T-helper 17 cell (primary cell): ENCODE data around the gene TMEM108. TPM values are rescaled to one million over a fixed set of nuclear protein-coding genes. Genes with fewer than 3 reads are reported as not detected.

Experiments used
- ATAC-seq: fragments of 150-1000 bp; cut with Tn5 transposase; 2 replicates; pipeline ENCODE4 v1.10.0; 2021; ENCODE audit warnings: mild to moderate bottlenecking, moderate library complexity
- DNase-seq, 3 donors: peaks; one replicate each; pipeline versions ENCODE4 v3.0.0 to v3.0.0-alpha.2; 2020 to 2021
- H3K9me3 ChIP-seq: one replicate; pipeline ENCODE4 v1.7.0; 2013; ENCODE audit warnings: low read length, mild to moderate bottlenecking; ENCODE audit not compliant: control insufficient read depth, poor library complexity, severe bottlenecking
- H3K27ac Mint-ChIP-seq: one replicate; pipeline ENCODE4 v1.8.0; 2022; ENCODE audit warnings: mild to moderate bottlenecking, moderate library complexity, mixed read lengths
- H3K27me3 Mint-ChIP-seq: one replicate; pipeline ENCODE4 v1.8.0; 2022; ENCODE audit warnings: mixed read lengths
- H3K36me3 Mint-ChIP-seq: one replicate; pipeline ENCODE4 v1.8.0; 2022; ENCODE audit warnings: low read depth, mixed read lengths
- H3K4me1 Mint-ChIP-seq: one replicate; pipeline ENCODE4 v1.8.0; 2022; ENCODE audit warnings: mild to moderate bottlenecking, mixed read lengths
- H3K4me3 Mint-ChIP-seq: one replicate; pipeline ENCODE4 v1.8.0; 2022; ENCODE audit warnings: mild to moderate bottlenecking, moderate library complexity, mixed read lengths
- total RNA-seq, 4 donors: library from RNA in 2 of 4; stranded (reverse) in 2 of 4; gene quantifications; one replicate each; pipeline ENCODE4 v1.2.3 and lab custom pipeline; 2022 to 2026

TMEM108 gene
- total RNA-seq, 2 donors from 2014 or later: 0.29 TPM; not detected in 1

GRCh38 chr3:133394561-133395311 lies 356.5 kb downstream of the TMEM108 start:
- Mint-ChIP-seq H3K27me3 (peaks cover 11% of the 10 kb centered on the region), H3K36me3 (no peaks in the 10 kb centered on the region), H3K27ac (no peak overlapping the region), H3K4me1 (no peaks in the 10 kb centered on the region), H3K4me3 (no peak overlapping the region)
- H3K9me3 ChIP-seq: no peaks in the 10 kb centered on the region
- ATAC-seq: no peak
- no peak for DNase-seq

- Mint-ChIP-seq H3K4me1 (no peaks in the 10 kb centered on the region), H3K4me3 (no peak overlapping the region), H3K27ac (no peak overlapping the region), H3K27me3 (peaks cover 16% of the 10 kb centered on the region), H3K36me3 (no peaks in the 10 kb centered on the region)
- no peaks in the 10 kb centered on the region for H3K9me3 ChIP-seq
- DNase-seq: no peak
- no peak for ATAC-seq
These were observed 358.7 kb downstream of the TMEM108 start for GRCh38 chr3:133396906-133397305.

GRCh38 chr3:133400006-133400515 lies 361.9 kb downstream of the TMEM108 start, which contains the start of gene BFSP2:
TSS of gene BFSP2 (plus strand) at chr3:133400056. CDS start at chr3:133400084, 28 bp downstream.
- Mint-ChIP-seq H3K27ac (no peak within 1 kb of the TSS), H3K36me3 (no peaks in the 10 kb centered on the region), H3K4me1 (no peaks in the 10 kb centered on the region), H3K27me3 (peaks cover 23% of the 10 kb centered on the region), H3K4me3 (no peak within 1 kb of the TSS)
- H3K9me3 ChIP-seq: no peaks in the 10 kb centered on the region
- ATAC-seq (no peak), DNase-seq (no peak)

- H3K4me3 Mint-ChIP-seq: no peak overlapping the region
- no peak for DNase-seq
These were observed 363.4 kb downstream of the TMEM108 start for GRCh38 chr3:133401374-133402135.

GRCh38 chr3:133404920-133405319 lies 366.7 kb downstream of the TMEM108 start:
- no peak overlapping the region for H3K4me3 Mint-ChIP-seq
- H3K27me3 Mint-ChIP-seq: peaks cover 33% of the 10 kb centered on the region
- H3K27ac Mint-ChIP-seq: no peak overlapping the region
- no peaks in the 10 kb centered on the region for H3K9me3 ChIP-seq
- no peaks in the 10 kb centered on the region for H3K4me1 Mint-ChIP-seq
- ATAC-seq (no peak), DNase-seq (no peak)
- H3K36me3 Mint-ChIP-seq: no peaks in the 10 kb centered on the region

More at GRCh38 chr3:133401374-133402135, 363.4 kb downstream of the TMEM108 start:
- no peak overlapping the region for H3K27ac Mint-ChIP-seq
- peaks cover 29% of the 10 kb centered on the region for H3K27me3 Mint-ChIP-seq
- no peak for ATAC-seq
- no peaks in the 10 kb centered on the region for H3K4me1 Mint-ChIP-seq
- no peaks in the 10 kb centered on the region for H3K9me3 ChIP-seq
- H3K36me3 Mint-ChIP-seq: no peaks in the 10 kb centered on the region

GRCh38 chr3:133408366-133408765 lies 370.2 kb downstream of the TMEM108 start:
- H3K27me3 Mint-ChIP-seq: peaks cover 34% of the 10 kb centered on the region
- no peak for ATAC-seq

GRCh38 chr3:133408961-133409360 lies 370.8 kb downstream of the TMEM108 start:
- H3K27ac Mint-ChIP-seq: no peak overlapping the region
- H3K27me3 Mint-ChIP-seq: peaks cover 30% of the 10 kb centered on the region
- no peaks in the 10 kb centered on the region for H3K9me3 ChIP-seq
- H3K4me1 Mint-ChIP-seq: peaks cover 7% of the 10 kb centered on the region
- no peak for DNase-seq
- H3K4me3 Mint-ChIP-seq: no peak overlapping the region
- H3K36me3 Mint-ChIP-seq: no peaks in the 10 kb centered on the region
- ATAC-seq: no peak

More at GRCh38 chr3:133408366-133408765, 370.2 kb downstream of the TMEM108 start:
- H3K9me3 ChIP-seq: no peaks in the 10 kb centered on the region
- peaks cover 5% of the 10 kb centered on the region for H3K4me1 Mint-ChIP-seq
- H3K27ac Mint-ChIP-seq: no peak overlapping the region
- DNase-seq: no peak
- H3K36me3 Mint-ChIP-seq: no peaks in the 10 kb centered on the region
- no peak overlapping the region for H3K4me3 Mint-ChIP-seq

GRCh38 chr3:133410191-133410892 lies 372.2 kb downstream of the TMEM108 start:
- Mint-ChIP-seq H3K36me3 (no peaks in the 10 kb centered on the region), H3K4me1 (peaks cover 7% of the 10 kb centered on the region), H3K4me3 (no peak overlapping the region), H3K27ac (no peak overlapping the region), H3K27me3 (peaks cover 30% of the 10 kb centered on the region)
- no peaks in the 10 kb centered on the region for H3K9me3 ChIP-seq
- no peak for DNase-seq
- ATAC-seq: no peak

- Mint-ChIP-seq H3K4me3 (no peak overlapping the region), H3K4me1 (peaks cover 7% of the 10 kb centered on the region), H3K36me3 (no peaks in the 10 kb centered on the region), H3K27ac (peak overlapping the region; percentile 61), H3K27me3 (peaks cover 21% of the 10 kb centered on the region)
- no peaks in the 10 kb centered on the region for H3K9me3 ChIP-seq
- DNase-seq (no peak), ATAC-seq (no peak)
These were observed 374.3 kb downstream of the TMEM108 start for GRCh38 chr3:133412183-133413132.

- Mint-ChIP-seq H3K27ac (peak overlapping the region; percentile 61), H3K27me3 (peaks cover 21% of the 10 kb centered on the region), H3K36me3 (no peaks in the 10 kb centered on the region), H3K4me3 (no peak overlapping the region), H3K4me1 (peaks cover 7% of the 10 kb centered on the region)
- no peaks in the 10 kb centered on the region for H3K9me3 ChIP-seq
- ATAC-seq (no peak), DNase-seq (no peak)
These were observed 375.2 kb downstream of the TMEM108 start for GRCh38 chr3:133413161-133414020.

- Mint-ChIP-seq H3K36me3 (no peaks in the 10 kb centered on the region), H3K27me3 (peaks cover 18% of the 10 kb centered on the region), H3K4me3 (no peak overlapping the region), H3K4me1 (peaks cover 7% of the 10 kb centered on the region), H3K27ac (no peak overlapping the region)
- no peak for DNase-seq
- no peaks in the 10 kb centered on the region for H3K9me3 ChIP-seq
- no peak for ATAC-seq
These were observed 375.8 kb downstream of the TMEM108 start for GRCh38 chr3:133414021-133414392.
